Gastroesophageal sphincter (tissue), 4 donors: ENCODE results near the gene SLC33A1. TPM values are rescaled to one million over a fixed set of nuclear protein-coding genes. Genes with fewer than 3 reads are reported as not detected.

ENCODE experiments used
- ATAC-seq: fragments of 150-250 bp; one replicate; pipeline ENCODE4 v1.9.1; 2016; ENCODE audit warnings: mild to moderate bottlenecking, moderate library complexity
- H3K27ac ChIP-seq, 4 donors: fragments of 200-600 bp; sonication (generic) in 3 of 4; 1 replicate in 3 of 4; 2 replicates in 1 of 4; pipeline ENCODE4 v1.5.1; 2016 to 2019
- H3K27me3 ChIP-seq: fragments of 200-600 bp; sonication (generic); one replicate; pipeline ENCODE4 v1.5.1; 2019
- H3K36me3 ChIP-seq, 2 donors: fragments of 200-600 bp; sonication (generic); one replicate each; pipeline ENCODE4 v1.5.1; 2019; ENCODE audit warnings: control low read depth in 1 of 2
- H3K4me1 ChIP-seq, 3 donors: fragments of 200-600 bp; sonication (generic); 1 replicate in 2 of 3; 2 replicates in 1 of 3; pipeline ENCODE4 v1.5.1; 2016 to 2019; ENCODE audit warnings: control low read depth in 2 of 3
- H3K4me3 ChIP-seq, 2 donors: fragments of 200-600 bp; sonication (generic); one replicate each; pipeline ENCODE4 v1.5.1; 2019; ENCODE audit warnings: mild to moderate bottlenecking in 1 of 2, moderate library complexity in 1 of 2
- H3K9me3 ChIP-seq, 3 donors: fragments of 200-600 bp; sonication (generic); one replicate each; pipeline ENCODE4 v1.5.1; 2017 to 2019; ENCODE audit warnings: control low read depth in 2 of 3
- CTCF ChIP-seq, 4 experiments: fragments of 200-600 bp in 2 of 4; fragments of 450-650 bp in 2 of 4; sonication (generic) in 1 of 4; IDR thresholded peaks; one replicate each; pipeline ENCODE4 v1.5.1; 2017 to 2019; ENCODE audit warnings: antibody characterized with exemption in 4 of 4, mild to moderate bottlenecking in 2 of 4, moderate library complexity in 2 of 4
- EP300 ChIP-seq: sonication (generic); formaldehyde crosslinking; IDR thresholded peaks from one replicate; pipeline ENCODE4 v1.6.1; 2017; ENCODE audit warnings: antibody characterized with exemption, mild to moderate bottlenecking
- POLR2A ChIP-seq, 2 donors: fragments of 450-650 bp; IDR thresholded peaks; one replicate each; pipeline ENCODE4 v1.6.1; 2017; ENCODE audit warnings: antibody characterized with exemption in 2 of 2, mild to moderate bottlenecking in 2 of 2, moderate library complexity in 1 of 2
- POLR2AphosphoS5 ChIP-seq: sonication (generic); formaldehyde crosslinking; IDR thresholded peaks from one replicate; pipeline ENCODE4 v1.6.1; 2017; ENCODE audit warnings: antibody characterized with exemption
- WGBS, 2 donors: methylation state at CpG; one replicate each; pipeline ENCODE4 v1.1.5; 2018; ENCODE audit warnings: low coverage in 1 of 2; 5-methylcytosine and 5-hydroxymethylcytosine counted together
- total RNA-seq, 4 donors: library from RNA; depleted of rRNA; stranded (reverse); fragments of >200 nt; gene quantifications; one replicate each; pipeline ENCODE4 v1.1.0, GENCODE V29; 2016

Gene SLC33A1
- total RNA-seq, 4 donors from 2014 or later, result 18.4 to 27.6 (median 24.4) TPM

- Histone ChIP-seq H3K4me1 (peaks cover 0 to 9% (median 2%) of the 10 kb centered on the region in 3 donors), H3K36me3 (peaks cover 0 to 39% of the 10 kb centered on the region in 2 donors)
These were observed 75.8 kb downstream of the SLC33A1 start for GRCh38 chr3:155778462-155778861.

GRCh38 chr3:155772801-155773200 is 81.4 kb downstream of the SLC33A1 start:
- no peaks in the 10 kb centered on the region for H3K27me3 ChIP-seq
- no peak for ATAC-seq
- no peaks in the 10 kb centered on the region for H3K9me3 ChIP-seq
- peaks cover 0 to 24% (median 3%) of the 10 kb centered on the region in 3 donors for H3K4me1 ChIP-seq
- WGBS, 2 donors, result 43 to 60% methylated on average over 1 of the region's 1 CpG
- TF ChIP-seq EP300 (no peak), POLR2AphosphoS5 (no peak), CTCF (IDR thresholded peaks at IDR 0.05) (no peak), POLR2A (IDR thresholded peaks at IDR 0.05) (no peak)
- H3K4me3 ChIP-seq, result no peak overlapping the region
- H3K27ac ChIP-seq, result peak overlapping the region in 1 of 4 donors; percentile 1
- H3K36me3 ChIP-seq, result peaks cover 0 to 19% of the 10 kb centered on the region in 2 donors

More at GRCh38 chr3:155778462-155778861, 75.8 kb downstream of the SLC33A1 start:
- no peak for ATAC-seq
- TF ChIP-seq POLR2AphosphoS5, result no peak
- TF ChIP-seq POLR2A (IDR thresholded peaks at IDR 0.05), result no peak
- TF ChIP-seq EP300, result no peak
- no peak for TF ChIP-seq CTCF (IDR thresholded peaks at IDR 0.05)
- Histone ChIP-seq H3K9me3 (peaks cover 0 to 19% (median 0%) of the 10 kb centered on the region in 3 donors), H3K4me3 (no peak overlapping the region), H3K27me3 (no peaks in the 10 kb centered on the region), H3K27ac (no peak overlapping the region)

- no peak for TF ChIP-seq POLR2A (IDR thresholded peaks at IDR 0.05)
- TF ChIP-seq CTCF (IDR thresholded peaks at IDR 0.05), result no peak
- TF ChIP-seq POLR2AphosphoS5, result no peak
- TF ChIP-seq EP300, result no peak
- ATAC-seq, result no peak
- H3K36me3 ChIP-seq, result peaks cover 0 to 32% of the 10 kb centered on the region in 2 donors
- peaks cover 0 to 24% (median 3%) of the 10 kb centered on the region in 3 donors for H3K4me1 ChIP-seq
- 91 to 100% methylated on average over 2 to 4 of the region's 6 CpGs for WGBS, 2 donors
- no peaks in the 10 kb centered on the region for H3K9me3 ChIP-seq
- no peaks in the 10 kb centered on the region for H3K27me3 ChIP-seq
- H3K27ac ChIP-seq, result no peak overlapping the region
- no peak overlapping the region for H3K4me3 ChIP-seq
These were observed 83.1 kb downstream of the SLC33A1 start for GRCh38 chr3:155771126-155771525.

Other genes starting within 250 kb of the SLC33A1 start
- under 1 TPM; 0.16 to 0.40 (median 0.35) TPM for gene PLCH1, start 109.4 kb downstream of the SLC33A1 start, total RNA-seq
- 1 to 10 TPM; 2.3 to 4.2 (median 3.1) TPM for gene C3orf33, start 48.1 kb downstream of the SLC33A1 start, total RNA-seq
- gene GMPS, start 16.2 kb upstream of the SLC33A1 start, total RNA-seq, result 10 to 100 TPM; 26.8 to 48.8 (median 29.9) TPM